GM06990 (cell line): ENCODE measurements around the gene SWI5.

ENCODE experiments used
- DNase-seq: peaks from one replicate; pipeline ENCODE4 v3.0.0-alpha.2; 2011; ENCODE audit not compliant: insufficient read length; ENCODE audit errors: extremely low read depth
- H3K27me3 ChIP-seq: replicated peaks from 2 replicates; pipeline ENCODE4 v1.6.0; 2011; ENCODE audit warnings: low read length; ENCODE audit not compliant: control insufficient read depth, insufficient read depth
- H3K36me3 ChIP-seq: 2 replicates; pipeline ENCODE4 v1.5.1; 2011; ENCODE audit warnings: low read length; ENCODE audit not compliant: control insufficient read depth, insufficient read depth
- H3K4me3 ChIP-seq: replicated peaks from 2 replicates; pipeline ENCODE4 v1.5.1; 2011; ENCODE audit warnings: low read depth, mild to moderate bottlenecking, control low read depth, low read length
- CTCF ChIP-seq: IDR thresholded peaks from 2 replicates; pipeline ENCODE4 v1.5.1; 2011; ENCODE audit warnings: low read length, control low read depth, mild to moderate bottlenecking, inconsistent platforms; ENCODE audit not compliant: insufficient read depth, poor library complexity, severe bottlenecking

Gene SWI5

GRCh38 chr9:128253140-128253990 lies 22.7 kb upstream of the SWI5 start:
- Histone ChIP-seq H3K36me3 (peaks cover 9% of the 10 kb centered on the region), H3K4me3 (no peak overlapping the region), H3K27me3 (peaks cover 1% of the 10 kb centered on the region; the same call in 1 of the 2 replicates)
- no peak for DNase-seq
- TF ChIP-seq CTCF, result no peak

- no peak overlapping the region for H3K4me3 ChIP-seq
- H3K27me3 ChIP-seq, result peaks cover 1% of the 10 kb centered on the region; the same call in 1 of the 2 replicates
- H3K36me3 ChIP-seq, result peaks cover 13% of the 10 kb centered on the region
- TF ChIP-seq CTCF, result no peak
- no peak for DNase-seq
Observed at GRCh38 chr9:128253991-128254346, 22.1 kb upstream of the SWI5 start.

- Histone ChIP-seq H3K4me3 (no peak overlapping the region), H3K27me3 (peaks cover 1% of the 10 kb centered on the region; the same call in 1 of the 2 replicates), H3K36me3 (peaks cover 16% of the 10 kb centered on the region)
- DNase-seq, result no peak
- no peak for TF ChIP-seq CTCF
Observed at GRCh38 chr9:128254362-128254761, 21.7 kb upstream of the SWI5 start.

GRCh38 chr9:128254855-128255759 lies 21.0 kb upstream of the SWI5 start:
- no peak for DNase-seq
- H3K36me3 ChIP-seq, result peaks cover 23% of the 10 kb centered on the region
- no peak overlapping the region for H3K4me3 ChIP-seq
- peak; percentile 94 for TF ChIP-seq CTCF
- peaks cover 1% of the 10 kb centered on the region; the same call in 1 of the 2 replicates for H3K27me3 ChIP-seq

- no peak for TF ChIP-seq CTCF
- H3K4me3 ChIP-seq, result no peak overlapping the region
- peaks cover 1% of the 10 kb centered on the region; the same call in 1 of the 2 replicates for H3K27me3 ChIP-seq
- no peak for DNase-seq
- peaks cover 26% of the 10 kb centered on the region for H3K36me3 ChIP-seq
Observed at GRCh38 chr9:128257086-128257825, 18.8 kb upstream of the SWI5 start.
